ENCODE data around the gene SNHG17.

The SNHG17 gene

GRCh38 chr20:38452880-38453624, 17.9 kb upstream of the SNHG17 start:
- Histone ChIP-seq H3K27me3 (ENCODE audit: insufficient read depth, low read length) (no peaks in the 10 kb centered on the region), H2AK5ac (ENCODE audit: low read length) (no peak overlapping the region), H3K18ac (ENCODE audit: low read length) (no peak overlapping the region), H3K4me3 (ENCODE audit: low read depth, low read length) (no peak overlapping the region), H3K9ac (ENCODE audit: low read length) (no peak overlapping the region), H3K23ac (ENCODE audit: low read length) (no peak overlapping the region), H2BK5ac (ENCODE audit: low read depth, low read length, poor library complexity) (no peak overlapping the region), H3K14ac (ENCODE audit: low read length) (no peak overlapping the region), H2BK12ac (ENCODE audit: low read length) (no peak overlapping the region), H2BK120ac (ENCODE audit: insufficient read depth, low read length, poor library complexity) (no peak overlapping the region), H4K12ac (ENCODE audit: low read depth, low read length) (no peak overlapping the region), H2AFZ (ENCODE audit: insufficient read depth, low read length, poor library complexity) (no peak overlapping the region), H3K4me1 (ENCODE audit: control insufficient read depth in 1 of 2, insufficient read depth in 2 of 2, low read length in 2 of 2) (peaks cover 3 to 6% of the 10 kb centered on the region in 2 experiments), H3K4ac (ENCODE audit: low read depth, low read length) (no peak overlapping the region), H3K9me3 (ENCODE audit: insufficient read depth, low read depth, low read length) (no peaks in the 10 kb centered on the region), H3K4me2 (ENCODE audit: low read length) (no peak overlapping the region), H4K8ac (ENCODE audit: low read depth, low read length) (peak overlapping the region; percentile 2), H3K79me2 (ENCODE audit: control insufficient read depth, insufficient read depth, low read length, poor library complexity) (no peaks in the 10 kb centered on the region), H3K79me1 (ENCODE audit: low read length) (no peaks in the 10 kb centered on the region), H3K36me3 (ENCODE audit: control insufficient read depth in 1 of 2, insufficient read depth in 2 of 2, low read length in 2 of 2) (peaks cover 16 to 19% of the 10 kb centered on the region in 2 experiments), H3K27ac (ENCODE audit: low read depth, low read length) (no peak overlapping the region), H4K91ac (ENCODE audit: low read depth, low read length) (no peak overlapping the region)
- WGBS (ENCODE audit: extremely low coverage, insufficient coverage, insufficient read length) = no CpG with 5 or more reads among the region's 19 CpGs
- DNase-seq = peak; percentile 30 to 33

GRCh38 chr20:38450412-38450975, 15.4 kb upstream of the SNHG17 start:
- Histone ChIP-seq H2BK120ac (ENCODE audit: insufficient read depth, low read length, poor library complexity) (no peak overlapping the region), H2BK12ac (ENCODE audit: low read length) (no peak overlapping the region), H3K14ac (ENCODE audit: low read length) (no peak overlapping the region), H3K23ac (ENCODE audit: low read length) (no peak overlapping the region), H3K4ac (ENCODE audit: low read depth, low read length) (no peak overlapping the region), H4K8ac (ENCODE audit: low read depth, low read length) (no peak overlapping the region), H3K36me3 (ENCODE audit: control insufficient read depth in 1 of 2, insufficient read depth in 2 of 2, low read length in 2 of 2) (peaks cover 16 to 19% of the 10 kb centered on the region in 2 experiments), H2AFZ (ENCODE audit: insufficient read depth, low read length, poor library complexity) (no peak overlapping the region), H2AK5ac (ENCODE audit: low read length) (no peak overlapping the region), H3K79me2 (ENCODE audit: control insufficient read depth, insufficient read depth, low read length, poor library complexity) (peaks cover 6% of the 10 kb centered on the region), H3K18ac (ENCODE audit: low read length) (no peak overlapping the region), H4K12ac (ENCODE audit: low read depth, low read length) (no peak overlapping the region), H2BK5ac (ENCODE audit: low read depth, low read length, poor library complexity) (no peak overlapping the region), H3K27ac (ENCODE audit: low read depth, low read length) (no peak overlapping the region), H3K4me1 (ENCODE audit: control insufficient read depth in 1 of 2, insufficient read depth in 2 of 2, low read length in 2 of 2) (peaks cover 12% of the 10 kb centered on the region in 2 experiments), H3K9ac (ENCODE audit: low read length) (no peak overlapping the region), H3K79me1 (ENCODE audit: low read length) (peaks cover 4% of the 10 kb centered on the region), H3K4me3 (ENCODE audit: low read depth, low read length) (no peak overlapping the region), H3K4me2 (ENCODE audit: low read length) (no peak overlapping the region), H3K27me3 (ENCODE audit: insufficient read depth, low read length) (no peaks in the 10 kb centered on the region), H3K9me3 (ENCODE audit: insufficient read depth, low read depth, low read length) (no peaks in the 10 kb centered on the region), H4K91ac (ENCODE audit: low read depth, low read length) (no peak overlapping the region)
- WGBS (ENCODE audit: extremely low coverage, insufficient coverage, insufficient read length) = no CpG with 5 or more reads among the region's 7 CpGs
- DNase-seq = peak; percentile 82 to 86

GRCh38 chr20:38449046-38449445, 13.9 kb upstream of the SNHG17 start:
- Histone ChIP-seq H3K4me1 (ENCODE audit: control insufficient read depth in 1 of 2, insufficient read depth in 2 of 2, low read length in 2 of 2) (peaks cover 12% of the 10 kb centered on the region in 2 experiments), H3K9me3 (ENCODE audit: insufficient read depth, low read depth, low read length) (no peaks in the 10 kb centered on the region), H3K23ac (ENCODE audit: low read length) (no peak overlapping the region), H4K8ac (ENCODE audit: low read depth, low read length) (no peak overlapping the region), H3K79me2 (ENCODE audit: control insufficient read depth, insufficient read depth, low read length, poor library complexity) (peaks cover 6% of the 10 kb centered on the region), H3K27me3 (ENCODE audit: insufficient read depth, low read length) (no peaks in the 10 kb centered on the region), H3K36me3 (ENCODE audit: control insufficient read depth in 1 of 2, insufficient read depth in 2 of 2, low read length in 2 of 2) (peaks cover 16 to 19% of the 10 kb centered on the region in 2 experiments), H2AK5ac (ENCODE audit: low read length) (no peak overlapping the region), H2BK120ac (ENCODE audit: insufficient read depth, low read length, poor library complexity) (no peak overlapping the region), H2BK5ac (ENCODE audit: low read depth, low read length, poor library complexity) (no peak overlapping the region), H3K4me2 (ENCODE audit: low read length) (no peak overlapping the region), H4K12ac (ENCODE audit: low read depth, low read length) (no peak overlapping the region), H3K9ac (ENCODE audit: low read length) (no peak overlapping the region), H3K27ac (ENCODE audit: low read depth, low read length) (no peak overlapping the region), H4K91ac (ENCODE audit: low read depth, low read length) (no peak overlapping the region), H3K79me1 (ENCODE audit: low read length) (peaks cover 4% of the 10 kb centered on the region), H3K18ac (ENCODE audit: low read length) (no peak overlapping the region), H3K4me3 (ENCODE audit: low read depth, low read length) (no peak overlapping the region), H3K4ac (ENCODE audit: low read depth, low read length) (no peak overlapping the region), H3K14ac (ENCODE audit: low read length) (no peak overlapping the region), H2BK12ac (ENCODE audit: low read length) (no peak overlapping the region), H2AFZ (ENCODE audit: insufficient read depth, low read length, poor library complexity) (no peak overlapping the region)
- DNase-seq = no peak
- WGBS (ENCODE audit: extremely low coverage, insufficient coverage, insufficient read length) = no CpG with 5 or more reads among the region's 3 CpGs

GRCh38 chr20:38447931-38448675, 13.0 kb upstream of the SNHG17 start:
- no peak overlapping the region for H2AK5ac ChIP-seq (ENCODE audit: low read length)
- H2BK12ac ChIP-seq (ENCODE audit: low read length) = no peak overlapping the region
- H3K4me2 ChIP-seq (ENCODE audit: low read length) = no peak overlapping the region
- H3K9me3 ChIP-seq (ENCODE audit: insufficient read depth, low read depth, low read length) = no peaks in the 10 kb centered on the region
- H3K18ac ChIP-seq (ENCODE audit: low read length) = no peak overlapping the region
- no peak overlapping the region for H4K8ac ChIP-seq (ENCODE audit: low read depth, low read length)
- H3K27ac ChIP-seq (ENCODE audit: low read depth, low read length) = no peak overlapping the region
- no peak overlapping the region for H4K91ac ChIP-seq (ENCODE audit: low read depth, low read length)
- DNase-seq = no peak
- H3K23ac ChIP-seq (ENCODE audit: low read length) = no peak overlapping the region
- no peak overlapping the region for H2BK5ac ChIP-seq (ENCODE audit: low read depth, low read length, poor library complexity)
- H3K79me2 ChIP-seq (ENCODE audit: control insufficient read depth, insufficient read depth, low read length, poor library complexity) = peaks cover 6% of the 10 kb centered on the region
- no peak overlapping the region for H2AFZ ChIP-seq (ENCODE audit: insufficient read depth, low read length, poor library complexity)
- no peak overlapping the region for H3K14ac ChIP-seq (ENCODE audit: low read length)
- no peak overlapping the region for H4K12ac ChIP-seq (ENCODE audit: low read depth, low read length)
- peaks cover 16 to 19% of the 10 kb centered on the region in 2 experiments for H3K36me3 ChIP-seq (ENCODE audit: control insufficient read depth in 1 of 2, insufficient read depth in 2 of 2, low read length in 2 of 2)
- no peaks in the 10 kb centered on the region for H3K27me3 ChIP-seq (ENCODE audit: insufficient read depth, low read length)
- H3K9ac ChIP-seq (ENCODE audit: low read length) = no peak overlapping the region
- peaks cover 12% of the 10 kb centered on the region in 2 experiments for H3K4me1 ChIP-seq (ENCODE audit: control insufficient read depth in 1 of 2, insufficient read depth in 2 of 2, low read length in 2 of 2)
- H3K4ac ChIP-seq (ENCODE audit: low read depth, low read length) = no peak overlapping the region
- WGBS (ENCODE audit: extremely low coverage, insufficient coverage, insufficient read length) = no CpG with 5 or more reads among the region's 10 CpGs
- H3K4me3 ChIP-seq (ENCODE audit: low read depth, low read length) = no peak overlapping the region
- peaks cover 4% of the 10 kb centered on the region for H3K79me1 ChIP-seq (ENCODE audit: low read length)
- H2BK120ac ChIP-seq (ENCODE audit: insufficient read depth, low read length, poor library complexity) = no peak overlapping the region
